Breast epithelium (tissue), 3 donors: Measurements from ENCODE around the gene RNF8.

Source experiments
- CTCF ChIP-seq, 3 donors: fragments of 450-650 bp; IDR thresholded peaks; one replicate each; pipeline ENCODE4 v1.5.1; 2016 to 2017; ENCODE audit warnings: antibody characterized with exemption in 3 of 3, mild to moderate bottlenecking in 3 of 3, moderate library complexity in 3 of 3
- POLR2AphosphoS5 ChIP-seq, 3 donors: sonication (generic); formaldehyde crosslinking; IDR thresholded peaks; one replicate each; pipeline ENCODE4 v1.6.1; 2017; ENCODE audit warnings: antibody characterized with exemption in 3 of 3

GRCh38 chr6:37319156-37319555 is 34.6 kb upstream of the RNF8 start:
- TF ChIP-seq CTCF (IDR thresholded peaks at IDR 0.05) (no peak), POLR2AphosphoS5 (IDR thresholded peaks at IDR 0.05) (no peak)
